ENCODE data around the gene VMP1. TPM values are rescaled to one million over a fixed set of nuclear protein-coding genes. Genes with fewer than 3 reads are reported as not detected.

VMP1 gene
- 222 and 236 TPM in 2 replicates for total RNA-seq (2021)
- percentile 98 among the genes with signal in this experiment for Bru-seq, nascent RNA
- BruChase-seq, experiment 1, labeled RNA remaining after a 2-hour chase = percentile 93 among the genes with signal in this experiment
- percentile 72 among the genes with signal in this experiment for BruChase-seq, experiment 2, labeled RNA remaining after a 6-hour chase
- long read RNA-seq, full-length matches to known transcripts = 133 of 171 reads
- long read RNA-seq, partial matches to known transcripts = 7 of 171 reads
- long read RNA-seq, other reads (novel, unspliced or antisense) = 31 of 171 reads

DNA sequence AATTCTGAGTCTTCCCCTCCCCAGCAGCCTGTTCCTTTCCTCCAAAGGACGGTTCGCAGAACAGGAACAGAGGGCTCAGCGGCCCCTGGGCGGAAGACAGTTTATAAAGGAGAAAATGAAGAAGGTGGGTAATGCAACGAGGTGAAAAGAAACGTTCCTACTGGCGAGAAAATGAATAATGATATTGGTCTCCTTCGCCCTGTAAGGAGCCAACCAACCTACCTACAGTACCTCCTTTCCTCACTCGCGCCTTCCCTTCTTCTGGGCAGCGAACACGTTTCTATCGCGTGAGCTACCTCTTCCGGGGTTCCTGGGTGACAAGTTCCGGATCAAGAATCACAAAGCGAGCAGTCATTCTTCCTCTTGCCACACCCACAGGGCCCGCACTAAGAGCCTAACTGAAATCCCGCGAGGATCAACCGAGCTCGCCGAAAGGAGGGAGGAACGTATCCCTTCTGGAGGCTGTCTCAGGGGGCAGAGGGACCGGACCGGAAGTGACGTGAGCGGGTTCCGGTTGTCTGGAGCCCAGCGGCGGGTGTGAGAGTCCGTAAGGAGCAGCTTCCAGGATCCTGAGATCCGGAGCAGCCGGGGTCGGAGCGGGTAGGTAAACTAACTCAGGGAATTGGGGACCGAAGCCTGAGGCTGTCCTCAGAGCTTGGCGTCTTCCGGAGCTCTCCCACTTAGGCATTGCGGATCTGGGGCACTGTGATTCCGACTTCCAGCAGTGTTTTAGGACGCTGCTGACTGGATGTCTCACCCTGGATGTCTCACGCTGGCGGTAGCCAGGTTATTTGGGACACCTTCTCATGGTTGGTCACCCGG lies at the start of gene VMP1, which contains the start of gene PTRH2:
VMP1 (plus strand) TSS at position 506 of the 822 bp plus-strand sequence. CDS start 23,793 bp downstream, outside the sequence.
PTRH2 (minus strand) TSS at position 282 of the 822 bp plus-strand sequence. CDS start 9,452 bp downstream, outside the sequence.
- CTCF ChIA-PET = no interaction called here

DNA sequence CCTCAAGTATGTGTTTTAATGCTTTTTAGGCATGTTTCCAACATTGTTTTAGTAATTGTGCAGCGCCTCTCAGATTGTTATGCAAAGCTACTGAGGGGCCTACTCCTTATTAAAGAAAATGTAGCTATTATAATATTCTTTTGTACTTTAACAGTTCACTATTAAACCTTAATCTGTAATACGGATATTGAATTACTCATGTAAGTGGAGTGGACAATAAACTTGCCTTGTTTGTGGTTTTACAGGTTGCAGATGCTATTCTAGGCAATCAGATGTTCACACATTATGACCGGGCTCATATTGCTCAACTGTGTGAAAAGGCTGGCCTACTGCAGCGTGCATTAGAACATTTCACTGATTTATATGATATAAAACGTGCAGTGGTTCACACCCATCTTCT lies 41.2 kb upstream of the VMP1 start:
- intact Hi-C loops (cut with micrococcal nuclease; ENCODE audit: unreplicated experiment) = no loop called here
- Histone ChIP-seq H3K27ac (no peak overlapping the region), H3K4me1 (replicated peaks; ENCODE audit: insufficient read depth) (no peaks in the 10 kb centered on the region), H3F3A (ENCODE audit: insufficient read depth, low read depth) (peaks cover 54% of the 10 kb centered on the region), H3K4me2 (no peak overlapping the region), H3K27me3 (ENCODE audit: insufficient read depth, low read depth) (no peaks in the 10 kb centered on the region), H3K36me3 (ENCODE audit: low read depth) (peaks cover 79% of the 10 kb centered on the region), H3K79me2 (ENCODE audit: low read depth) (peaks cover 14% of the 10 kb centered on the region; the same call in 1 of the 2 replicates), H4K20me1 (ENCODE audit: insufficient read depth) (peaks cover 40% of the 10 kb centered on the region), H3K4me3 (no peak overlapping the region), H3K9me3 (ENCODE audit: insufficient read depth, low read depth) (no peaks in the 10 kb centered on the region), H3K9me2 (ENCODE audit: insufficient read depth) (no peaks in the 10 kb centered on the region), H2AFZ (no peak overlapping the region)
- TF ChIP-seq, protein P1, sequence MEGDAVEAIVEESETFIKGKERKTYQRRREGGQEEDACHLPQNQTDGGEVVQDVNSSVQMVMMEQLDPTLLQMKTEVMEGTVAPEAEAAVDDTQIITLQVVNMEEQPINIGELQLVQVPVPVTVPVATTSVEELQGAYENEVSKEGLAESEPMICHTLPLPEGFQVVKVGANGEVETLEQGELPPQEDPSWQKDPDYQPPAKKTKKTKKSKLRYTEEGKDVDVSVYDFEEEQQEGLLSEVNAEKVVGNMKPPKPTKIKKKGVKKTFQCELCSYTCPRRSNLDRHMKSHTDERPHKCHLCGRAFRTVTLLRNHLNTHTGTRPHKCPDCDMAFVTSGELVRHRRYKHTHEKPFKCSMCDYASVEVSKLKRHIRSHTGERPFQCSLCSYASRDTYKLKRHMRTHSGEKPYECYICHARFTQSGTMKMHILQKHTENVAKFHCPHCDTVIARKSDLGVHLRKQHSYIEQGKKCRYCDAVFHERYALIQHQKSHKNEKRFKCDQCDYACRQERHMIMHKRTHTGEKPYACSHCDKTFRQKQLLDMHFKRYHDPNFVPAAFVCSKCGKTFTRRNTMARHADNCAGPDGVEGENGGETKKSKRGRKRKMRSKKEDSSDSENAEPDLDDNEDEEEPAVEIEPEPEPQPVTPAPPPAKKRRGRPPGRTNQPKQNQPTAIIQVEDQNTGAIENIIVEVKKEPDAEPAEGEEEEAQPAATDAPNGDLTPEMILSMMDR (conservative IDR thresholded peaks at IDR 0.05) = no peak
- TF ChIP-seq EZH2 (IDR thresholded peaks at IDR 0.05; ENCODE audit: low read depth) = no peak
- BruUV-seq (replicated peaks) = no TSS peak
- CTCF ChIA-PET = no interaction called here
- POLR2A ChIA-PET (ENCODE audit: unreplicated experiment) = no interaction called here
- DNase-seq = no peak

More for the DNA sequence above, at the start of gene VMP1, which contains the start of gene PTRH2:
- Histone ChIP-seq H3K9me2 (ENCODE audit: insufficient read depth) (no peaks in the 10 kb centered on the region), H3K79me2 (ENCODE audit: low read depth) (peaks cover 97% of the 10 kb centered on the region), H2AFZ (peak within 1 kb of the TSS; percentile 85), H3K9me3 (ENCODE audit: insufficient read depth, low read depth) (no peaks in the 10 kb centered on the region), H4K20me1 (ENCODE audit: insufficient read depth) (peaks cover 60% of the 10 kb centered on the region), H3K4me1 (replicated peaks; ENCODE audit: insufficient read depth) (peaks cover 29% of the 10 kb centered on the region), H3F3A (ENCODE audit: insufficient read depth, low read depth) (peaks cover 26% of the 10 kb centered on the region), H3K36me3 (ENCODE audit: low read depth) (peaks cover 18% of the 10 kb centered on the region), H3K4me3 (peak within 1 kb of the TSS; percentile 91), H3K27me3 (ENCODE audit: insufficient read depth, low read depth) (no peaks in the 10 kb centered on the region), H3K4me2 (peak within 1 kb of the TSS; percentile 92), H3K27ac (peak within 1 kb of the TSS; percentile 90)
- BruUV-seq (replicated peaks) = TSS peak; percentile 54
- POLR2A ChIA-PET (ENCODE audit: unreplicated experiment) = interaction anchor here (0.6 to 1.0 kb wide), 6 partner anchors 74 to 1355 kb away, joined by 3 to 20 read pairs (median 4); partner anchors contain the start of gene SUPT4H1
- peak; percentile 97 to 100 for DNase-seq
- TF ChIP-seq, protein P1 (conservative IDR thresholded peaks at IDR 0.05) = no peak
- TF ChIP-seq EZH2 (IDR thresholded peaks at IDR 0.05; ENCODE audit: low read depth) = no peak
- intact Hi-C loops (cut with micrococcal nuclease; ENCODE audit: unreplicated experiment) = loop anchor here (1.0 kb wide), 1 partner anchor 186 kb away; the partner anchor contains the start of gene RPS6KB1

DNA sequence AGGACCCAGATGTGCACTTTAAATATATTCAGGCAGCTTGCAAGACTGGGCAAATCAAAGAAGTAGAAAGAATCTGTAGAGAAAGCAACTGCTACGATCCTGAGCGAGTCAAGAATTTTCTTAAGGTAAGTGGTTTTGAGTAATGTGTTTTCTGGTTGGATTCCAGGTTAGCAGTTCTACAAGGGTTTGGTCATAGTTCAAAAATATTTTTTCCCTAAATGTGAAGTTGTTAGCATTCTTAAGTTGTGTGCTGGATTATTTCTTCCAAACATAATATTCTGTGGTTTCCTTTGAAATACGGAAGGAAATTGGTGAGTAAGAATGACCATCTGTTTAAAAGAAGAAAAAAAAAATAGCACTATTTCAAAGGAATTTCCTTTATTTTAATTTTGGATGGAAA lies 38.6 kb upstream of the VMP1 start:
- Histone ChIP-seq H3K4me1 (replicated peaks; ENCODE audit: insufficient read depth) (no peaks in the 10 kb centered on the region), H3K9me2 (ENCODE audit: insufficient read depth) (no peaks in the 10 kb centered on the region), H3K9me3 (ENCODE audit: insufficient read depth, low read depth) (no peaks in the 10 kb centered on the region), H3K79me2 (ENCODE audit: low read depth) (peaks cover 14% of the 10 kb centered on the region; the same call in 1 of the 2 replicates), H3K36me3 (ENCODE audit: low read depth) (peaks cover 73% of the 10 kb centered on the region), H3K27ac (peak overlapping the region; percentile 3), H3K4me2 (no peak overlapping the region), H3K27me3 (ENCODE audit: insufficient read depth, low read depth) (no peaks in the 10 kb centered on the region), H3K4me3 (no peak overlapping the region), H3F3A (ENCODE audit: insufficient read depth, low read depth) (peaks cover 47% of the 10 kb centered on the region), H2AFZ (no peak overlapping the region), H4K20me1 (ENCODE audit: insufficient read depth) (peaks cover 36% of the 10 kb centered on the region)
- no TSS peak for BruUV-seq (replicated peaks)
- intact Hi-C loops (cut with micrococcal nuclease; ENCODE audit: unreplicated experiment) = no loop called here
- no peak for TF ChIP-seq EZH2 (IDR thresholded peaks at IDR 0.05; ENCODE audit: low read depth)
- ChIA-PET POLR2A (ENCODE audit: unreplicated experiment) (interaction anchor here (0.6 kb wide), 2 partner anchors 116 to 339 kb away, joined by 3 to 18 read pairs; no protein-coding TSS in a partner anchor), CTCF (no interaction called here)
- no peak for DNase-seq

Measured in PC-9 (cell line).